RKO (cell line): ENCODE results near the gene NUP214.
"Not testable (repeated sequence)": the region's sequence is repeated elsewhere in the genome, so short reads cannot be mapped to it uniquely, and the experiment has no call there.

Source experiments
- DNase-seq: peaks from one replicate; pipeline ENCODE4 v3.0.0-alpha.2; 2016; ENCODE audit warnings: low spot score

The NUP214 gene

DNA sequence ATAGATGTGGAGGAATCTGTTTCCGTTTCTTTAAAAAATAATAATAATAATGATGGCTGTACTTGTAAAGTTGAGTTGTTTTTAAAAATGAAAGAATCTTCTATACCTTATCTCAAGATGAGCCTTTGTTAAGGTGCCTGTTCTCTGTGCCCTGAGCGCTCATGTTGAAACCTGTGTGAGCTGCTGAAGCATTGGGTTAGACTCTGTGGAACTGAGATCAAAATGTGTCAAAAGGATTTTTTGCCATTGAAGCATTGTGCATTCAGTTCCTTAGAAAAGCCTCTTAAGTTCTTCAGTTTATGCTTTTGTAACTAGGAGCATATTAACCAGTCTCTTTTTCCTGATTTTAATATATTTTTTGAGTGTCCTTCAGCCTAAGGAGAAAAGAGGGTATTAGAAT lies 67.7 kb downstream of the NUP214 start:
- no peak for DNase-seq

DNA sequence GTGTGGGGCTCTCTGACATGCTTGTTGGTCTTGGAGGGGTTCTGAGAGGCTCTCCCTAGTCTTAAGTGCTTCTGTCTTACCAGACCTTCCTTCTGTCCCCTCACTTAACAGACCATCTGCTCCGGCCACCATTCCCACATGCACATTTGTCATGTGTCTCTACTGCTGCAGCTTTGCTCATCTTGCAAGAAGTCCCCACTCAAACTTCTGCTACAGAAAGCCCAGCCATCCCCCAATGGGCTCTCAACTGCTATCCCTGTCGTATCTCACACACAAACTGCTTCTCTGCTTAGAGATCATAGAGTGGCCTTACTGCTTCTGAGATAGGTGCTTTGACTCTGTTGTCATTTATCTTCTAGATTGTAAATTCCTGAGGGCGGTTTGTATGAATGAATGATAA lies 69.4 kb downstream of the NUP214 start:
- no peak for DNase-seq

DNA sequence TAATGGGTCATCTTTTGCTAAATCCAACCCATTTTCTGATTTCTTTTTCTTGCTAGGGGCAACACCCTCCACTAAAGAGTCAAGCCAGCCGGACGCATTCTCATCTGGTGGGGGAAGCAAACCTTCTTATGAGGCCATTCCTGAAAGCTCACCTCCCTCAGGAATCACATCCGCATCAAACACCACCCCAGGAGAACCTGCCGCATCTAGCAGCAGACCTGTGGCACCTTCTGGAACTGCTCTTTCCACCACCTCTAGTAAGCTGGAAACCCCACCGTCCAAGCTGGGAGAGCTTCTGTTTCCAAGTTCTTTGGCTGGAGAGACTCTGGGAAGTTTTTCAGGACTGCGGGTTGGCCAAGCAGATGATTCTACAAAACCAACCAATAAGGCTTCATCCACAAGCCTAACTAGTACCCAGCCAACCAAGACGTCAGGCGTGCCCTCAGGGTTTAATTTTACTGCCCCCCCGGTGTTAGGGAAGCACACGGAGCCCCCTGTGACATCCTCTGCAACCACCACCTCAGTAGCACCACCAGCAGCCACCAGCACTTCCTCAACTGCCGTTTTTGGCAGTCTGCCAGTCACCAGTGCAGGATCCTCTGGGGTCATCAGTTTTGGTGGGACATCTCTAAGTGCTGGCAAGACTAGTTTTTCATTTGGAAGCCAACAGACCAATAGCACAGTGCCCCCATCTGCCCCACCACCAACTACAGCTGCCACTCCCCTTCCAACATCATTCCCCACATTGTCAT lies 72.0 kb downstream of the NUP214 start:
- no peak for DNase-seq

DNA sequence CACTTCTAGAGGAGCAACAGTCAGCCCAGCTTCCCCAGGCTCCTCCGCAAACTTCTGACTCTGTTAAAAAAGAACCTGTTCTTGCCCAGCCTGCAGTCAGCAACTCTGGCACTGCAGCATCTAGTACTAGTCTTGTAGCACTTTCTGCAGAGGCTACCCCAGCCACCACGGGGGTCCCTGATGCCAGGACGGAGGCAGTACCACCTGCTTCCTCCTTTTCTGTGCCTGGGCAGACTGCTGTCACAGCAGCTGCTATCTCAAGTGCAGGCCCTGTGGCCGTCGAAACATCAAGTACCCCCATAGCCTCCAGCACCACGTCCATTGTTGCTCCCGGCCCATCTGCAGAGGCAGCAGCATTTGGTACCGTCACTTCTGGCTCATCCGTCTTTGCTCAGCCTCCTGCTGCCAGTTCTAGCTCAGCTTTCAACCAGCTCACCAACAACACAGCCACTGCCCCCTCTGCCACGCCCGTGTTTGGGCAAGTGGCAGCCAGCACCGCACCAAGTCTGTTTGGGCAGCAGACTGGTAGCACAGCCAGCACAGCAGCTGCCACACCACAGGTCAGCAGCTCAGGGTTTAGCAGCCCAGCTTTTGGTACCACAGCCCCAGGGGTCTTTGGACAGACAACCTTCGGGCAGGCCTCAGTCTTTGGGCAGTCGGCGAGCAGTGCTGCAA lies 72.8 kb downstream of the NUP214 start:
- DNase-seq: no peak

DNA sequence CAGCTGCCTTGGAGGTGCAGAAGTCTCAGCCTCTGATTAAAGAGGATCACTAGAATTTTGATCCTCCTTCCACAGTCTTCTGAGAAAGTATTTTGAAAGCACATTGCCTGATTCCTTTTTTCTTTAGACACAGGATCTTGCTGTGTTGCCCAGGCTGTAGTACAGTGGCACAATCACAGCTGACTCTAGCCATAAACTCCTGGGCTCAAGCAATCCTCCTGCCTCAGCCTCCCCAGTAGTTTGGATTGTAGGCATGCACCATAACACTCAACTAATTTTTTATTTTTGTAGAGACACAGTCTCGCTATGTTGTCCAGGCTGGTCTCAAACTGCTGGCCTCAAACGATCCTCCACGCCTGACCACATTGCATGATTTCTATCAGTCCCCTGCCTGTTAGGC lies 76.5 kb downstream of the NUP214 start:
- no peak for DNase-seq

DNA sequence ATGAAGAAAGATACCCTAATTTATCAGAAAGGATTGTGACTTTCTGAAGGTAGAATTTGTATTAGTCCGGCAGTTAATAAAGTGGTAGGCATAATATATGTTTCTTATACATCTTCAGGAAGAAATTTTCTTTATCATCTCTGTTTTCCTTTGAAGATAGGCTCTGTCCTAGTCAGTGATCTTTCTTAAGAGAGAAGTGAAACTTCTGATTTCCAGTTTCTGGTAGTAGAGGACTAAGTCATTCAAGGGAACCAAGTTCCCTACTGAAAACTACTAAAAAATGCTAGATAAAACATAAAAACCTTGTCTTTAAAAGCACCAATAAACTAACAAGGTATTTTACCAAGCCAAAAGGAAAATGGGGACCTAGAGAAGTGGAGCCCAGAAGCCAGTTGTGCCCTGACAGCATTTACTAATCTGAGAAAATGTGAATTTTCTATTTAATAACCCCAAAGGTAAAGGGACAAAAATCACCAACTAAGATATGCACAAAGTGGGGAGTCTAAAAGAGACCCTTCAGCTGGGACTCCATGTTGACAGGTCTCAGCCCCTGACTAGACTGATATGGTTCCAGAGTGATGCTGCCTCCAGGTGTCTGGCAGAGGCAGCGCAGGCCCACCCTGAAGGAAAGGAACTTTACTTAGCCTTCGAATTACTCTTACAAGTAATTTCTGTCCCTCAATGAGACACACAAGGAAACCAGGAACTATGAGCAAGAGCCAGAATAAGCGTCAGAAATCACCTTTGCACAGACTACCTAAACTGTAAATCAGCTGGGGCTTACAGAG lies 78.2 kb downstream of the NUP214 start:
- DNase-seq: no peak

DNA sequence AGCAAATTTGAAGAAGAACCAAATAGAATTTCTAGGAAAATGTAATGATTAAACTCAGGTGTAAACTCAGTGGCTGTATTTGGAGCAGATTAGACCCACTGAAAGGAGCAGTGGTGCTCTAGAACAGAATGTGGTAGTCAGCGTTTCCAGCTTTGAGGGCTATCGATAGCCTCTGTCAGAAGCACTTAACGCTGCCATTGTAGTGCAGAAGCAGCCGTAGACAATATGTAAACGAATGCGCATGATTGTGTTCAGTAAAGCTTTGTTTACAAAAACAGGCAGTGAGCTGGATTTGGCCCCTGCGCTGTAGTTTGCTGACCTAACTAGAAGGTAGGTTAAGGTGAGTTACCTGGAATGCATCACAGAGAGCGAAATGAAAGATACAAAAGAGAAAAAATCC lies 78.9 kb downstream of the NUP214 start:
- DNase-seq: no peak

DNA sequence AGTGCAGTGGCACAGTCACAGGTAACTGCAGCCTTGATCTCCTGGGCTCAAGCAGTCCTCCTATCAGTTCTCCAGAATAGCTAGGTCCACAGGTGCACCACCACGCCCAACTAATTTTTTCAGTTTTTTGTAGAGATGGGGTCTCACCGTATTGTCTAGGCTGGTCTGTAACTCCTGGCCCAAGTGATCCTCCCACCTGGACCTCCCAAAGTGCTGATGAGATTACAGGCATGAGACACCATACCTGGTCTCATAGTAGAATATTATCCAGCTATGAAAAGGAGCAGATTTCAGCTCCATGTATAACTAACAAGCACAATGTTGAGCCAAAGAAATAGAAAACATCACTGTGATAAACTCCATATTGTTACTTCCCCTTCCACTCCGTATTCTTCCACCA lies 81.1 kb downstream of the NUP214 start:
- DNase-seq: no peak

DNA sequence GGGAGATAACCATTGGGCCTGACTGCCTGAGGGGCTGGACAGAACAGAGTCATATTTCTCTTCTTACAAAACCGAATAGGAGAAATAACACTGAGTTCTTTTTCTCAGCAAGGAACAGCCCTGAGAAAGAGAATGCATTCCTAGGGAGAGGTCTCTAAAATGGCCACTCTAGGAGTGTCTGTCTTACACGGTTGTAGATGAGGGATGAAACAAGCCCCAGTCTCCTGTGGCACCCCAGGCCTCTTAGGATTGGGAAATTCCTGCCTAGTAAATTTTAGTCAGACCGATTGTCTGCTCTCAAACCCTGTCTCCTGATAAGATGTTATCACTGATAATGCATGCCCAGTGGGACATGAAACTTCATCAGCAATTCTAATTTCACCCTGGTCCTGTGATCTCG lies 86.5 kb downstream of the NUP214 start:
- not testable (repeated sequence) for DNase-seq

DNA sequence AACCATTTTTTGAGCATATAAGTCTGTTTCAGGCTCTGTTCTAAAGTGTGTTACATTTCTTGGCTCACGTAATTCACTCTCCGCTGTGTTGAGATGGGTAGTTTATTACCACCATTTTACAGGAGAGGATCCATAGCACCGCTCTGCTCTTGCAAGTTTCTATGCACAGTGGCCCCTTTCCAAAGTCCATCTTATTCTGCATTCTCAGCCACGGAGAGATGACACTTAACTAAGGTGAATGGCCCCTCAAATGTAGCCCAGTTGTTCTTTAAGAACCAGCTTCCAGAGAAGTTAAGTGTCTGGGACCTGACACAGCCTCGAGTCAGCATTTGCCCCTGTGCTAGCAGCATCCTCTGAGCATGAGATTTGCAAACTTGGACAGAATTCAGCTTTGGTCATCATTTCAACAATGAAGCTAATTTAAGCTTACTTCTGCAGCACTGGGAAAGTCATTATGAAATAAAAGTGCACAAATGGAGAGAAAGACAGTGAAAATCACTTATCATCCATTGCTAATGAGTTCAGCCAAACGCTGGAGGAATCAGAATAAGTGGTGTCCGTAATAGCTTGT lies 89.0 kb downstream of the NUP214 start:
- DNase-seq: no peak

DNA sequence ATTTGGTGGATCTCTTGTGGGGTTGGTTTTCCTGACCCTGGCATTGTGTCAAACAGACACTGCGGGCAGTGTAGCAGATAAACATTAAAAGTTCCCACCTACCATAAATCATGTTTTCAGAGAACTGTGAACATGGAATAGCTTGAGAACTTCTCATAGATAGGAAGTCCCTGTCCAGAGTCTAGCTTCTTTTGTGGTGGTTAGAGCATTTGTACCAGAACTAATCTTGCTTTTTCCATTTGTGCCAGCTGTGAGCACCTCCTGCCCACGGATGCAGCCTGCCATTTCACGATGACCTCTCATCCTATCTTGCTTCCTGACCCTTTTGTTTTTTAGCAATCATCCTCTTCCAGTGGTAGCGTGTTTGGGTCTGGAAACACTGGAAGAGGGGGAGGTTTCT lies 89.5 kb downstream of the NUP214 start:
- DNase-seq: no peak

DNA sequence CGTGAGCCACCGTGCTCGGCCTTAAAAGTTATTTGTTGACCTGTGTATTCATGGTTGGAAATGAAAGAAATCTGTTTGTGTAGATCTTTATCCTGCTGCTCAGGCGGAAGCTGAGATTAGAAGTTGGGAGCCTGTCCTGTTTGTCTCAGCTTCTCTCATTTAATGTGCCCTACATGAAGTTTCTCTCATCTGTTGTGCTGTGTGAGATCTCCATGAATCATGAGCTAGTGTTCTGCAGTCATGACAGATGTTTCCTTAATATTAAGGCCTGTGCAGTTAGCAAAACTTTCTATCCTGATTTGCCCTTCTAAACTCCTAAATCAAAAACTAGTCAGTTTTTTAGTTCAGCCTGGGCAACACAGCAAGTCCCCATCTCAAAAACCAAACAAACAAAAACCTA lies 91.4 kb downstream of the NUP214 start:
- DNase-seq: no peak

DNA sequence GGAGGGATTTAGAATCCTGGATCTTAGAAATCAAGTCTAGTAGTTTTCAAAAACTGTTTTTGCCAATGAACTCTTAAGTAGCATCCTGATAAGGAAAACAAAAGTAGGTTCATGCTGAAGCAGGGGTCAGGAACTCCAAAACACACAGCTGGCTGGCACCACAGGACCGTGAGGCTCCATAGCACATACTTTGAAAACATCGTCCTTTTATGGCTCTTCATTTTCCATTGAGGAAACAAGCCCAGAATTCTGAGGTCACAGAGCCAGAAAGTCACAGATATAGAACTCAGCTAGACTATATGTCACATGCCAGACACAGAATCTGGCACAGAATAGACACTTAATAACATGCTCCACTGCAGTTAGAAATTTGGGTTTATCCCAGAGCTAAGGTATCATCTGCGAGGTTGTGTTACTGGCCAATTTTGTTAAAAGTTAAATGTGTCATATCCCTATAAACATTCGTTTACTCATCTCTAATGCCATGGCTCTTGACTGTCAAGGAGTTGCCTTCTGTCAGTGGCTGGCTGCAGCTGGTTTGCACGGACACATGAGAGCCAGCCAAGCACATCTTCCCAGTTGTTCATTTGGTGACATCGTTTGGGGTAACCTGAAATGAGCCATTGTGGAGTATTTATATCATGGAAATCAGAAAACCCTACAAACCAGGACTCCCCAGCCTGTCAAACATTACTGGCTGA lies 92.1 kb downstream of the NUP214 start:
- DNase-seq: no peak

DNA sequence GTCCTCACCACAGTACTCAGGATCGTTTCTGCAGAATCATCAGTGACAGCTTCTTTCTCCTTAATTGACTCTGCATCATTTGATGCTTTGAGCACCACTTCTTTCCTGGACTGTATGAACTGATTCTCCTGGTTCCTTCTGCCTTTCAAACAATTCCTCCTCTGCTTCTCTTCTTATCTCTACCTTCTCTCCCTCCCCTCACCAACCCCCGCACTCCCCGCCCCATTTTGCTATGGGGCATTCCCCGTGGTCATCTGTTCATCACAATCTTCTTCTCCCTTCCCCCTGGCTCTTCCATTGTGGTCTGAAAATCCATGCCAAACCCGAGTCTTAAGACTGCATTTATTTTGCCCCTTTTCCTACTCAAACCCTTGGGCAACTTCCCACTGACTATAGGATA lies 93.0 kb downstream of the NUP214 start:
- DNase-seq: no peak

DNA sequence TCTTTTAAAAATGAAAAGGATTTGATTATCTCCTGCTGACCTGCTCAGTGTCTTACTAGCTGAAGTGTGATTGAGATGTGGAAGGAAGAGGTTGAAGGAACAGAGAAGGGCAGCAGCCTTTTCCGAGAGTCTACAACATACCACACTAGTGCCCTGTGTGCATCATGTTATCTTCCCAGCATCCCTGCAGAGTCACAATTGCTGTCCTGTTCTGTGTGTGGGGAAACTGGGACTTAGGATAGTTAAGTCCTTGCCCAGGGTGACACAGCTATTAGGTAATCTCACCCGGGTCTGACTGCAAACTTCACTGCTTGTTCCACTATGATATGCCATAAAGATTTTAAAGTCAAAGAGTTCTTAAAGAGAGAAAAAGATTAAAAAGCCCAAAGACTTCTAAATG lies 95.1 kb downstream of the NUP214 start:
- DNase-seq: no peak

DNA sequence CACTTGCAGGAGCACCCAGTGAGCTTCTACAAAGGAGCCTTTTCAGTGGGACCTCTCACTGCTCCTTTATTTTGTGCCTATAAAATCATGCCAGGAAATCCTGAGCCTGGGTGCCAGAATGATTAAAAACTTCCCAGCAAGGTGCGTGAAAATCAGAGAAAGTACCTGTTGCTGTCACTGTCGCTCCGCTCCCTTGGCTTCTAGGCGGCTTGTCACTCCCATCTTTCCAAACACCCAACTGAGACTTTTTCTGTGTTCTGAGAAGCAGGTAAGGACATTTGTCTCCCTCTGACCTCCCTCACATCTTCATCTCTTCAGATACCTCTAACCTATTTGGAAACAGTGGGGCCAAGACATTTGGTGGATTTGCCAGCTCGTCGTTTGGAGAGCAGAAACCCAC lies 97.1 kb downstream of the NUP214 start:
- DNase-seq: no peak

DNA sequence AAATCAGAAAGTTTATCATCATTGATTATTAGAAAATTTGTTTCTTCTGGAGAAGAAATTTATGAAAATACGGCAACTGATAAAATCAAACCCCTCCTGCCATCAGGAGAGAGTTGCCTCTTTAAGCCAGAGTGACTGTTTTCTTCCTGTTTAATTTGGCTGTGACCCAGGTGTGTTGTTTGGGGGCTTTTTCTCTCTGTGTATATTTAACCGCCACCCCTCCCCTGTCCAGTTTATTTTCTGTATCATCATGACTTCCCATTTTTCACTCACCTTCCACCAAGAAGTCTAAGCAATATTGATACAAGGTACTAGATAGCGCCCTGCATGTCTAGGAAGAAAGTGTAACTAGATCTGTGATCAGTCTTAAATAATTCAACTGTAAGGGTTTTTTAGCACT lies 100.8 kb downstream of the NUP214 start:
- DNase-seq: no peak

DNA sequence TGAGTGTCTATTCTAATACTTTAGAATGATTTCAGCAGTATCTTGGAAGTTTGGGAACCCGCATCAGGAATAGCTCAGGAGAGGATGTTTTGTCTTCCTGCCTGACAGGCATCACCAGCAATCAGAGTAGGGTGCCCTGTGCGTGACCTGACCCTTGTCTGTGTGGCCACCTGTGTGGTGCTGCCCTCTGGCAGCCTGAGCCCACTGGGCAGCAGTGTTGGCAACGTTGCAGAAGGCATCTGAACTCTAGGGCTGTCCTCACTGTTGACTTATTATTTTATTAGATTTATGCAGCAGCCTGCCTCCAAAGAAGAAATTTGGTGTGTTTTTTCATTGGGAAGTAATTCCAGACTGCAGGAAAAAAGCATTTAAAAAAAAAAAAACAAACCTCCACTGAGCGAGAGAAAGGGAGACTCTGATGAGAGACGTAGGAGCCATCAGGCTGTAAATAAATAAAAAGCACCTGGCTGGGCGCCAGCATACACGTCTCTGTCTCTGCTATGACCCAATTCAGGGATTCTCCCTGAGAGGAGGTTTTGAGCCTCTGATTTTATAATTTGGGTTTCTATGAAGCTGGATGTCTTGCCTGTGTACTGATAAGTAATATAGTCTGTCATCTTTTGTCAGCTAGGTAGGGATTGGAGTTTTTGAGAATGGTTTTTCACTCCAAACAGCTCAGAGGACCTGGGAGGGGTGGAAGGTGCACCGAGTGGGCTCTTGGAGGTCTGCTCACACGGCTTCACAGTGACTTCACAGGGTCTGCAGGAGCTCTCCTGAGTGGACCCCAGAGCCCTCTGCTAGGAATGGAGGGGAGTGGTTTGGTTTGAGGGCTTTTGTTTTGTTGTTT lies 101.9 kb downstream of the NUP214 start:
- no peak for DNase-seq

DNA sequence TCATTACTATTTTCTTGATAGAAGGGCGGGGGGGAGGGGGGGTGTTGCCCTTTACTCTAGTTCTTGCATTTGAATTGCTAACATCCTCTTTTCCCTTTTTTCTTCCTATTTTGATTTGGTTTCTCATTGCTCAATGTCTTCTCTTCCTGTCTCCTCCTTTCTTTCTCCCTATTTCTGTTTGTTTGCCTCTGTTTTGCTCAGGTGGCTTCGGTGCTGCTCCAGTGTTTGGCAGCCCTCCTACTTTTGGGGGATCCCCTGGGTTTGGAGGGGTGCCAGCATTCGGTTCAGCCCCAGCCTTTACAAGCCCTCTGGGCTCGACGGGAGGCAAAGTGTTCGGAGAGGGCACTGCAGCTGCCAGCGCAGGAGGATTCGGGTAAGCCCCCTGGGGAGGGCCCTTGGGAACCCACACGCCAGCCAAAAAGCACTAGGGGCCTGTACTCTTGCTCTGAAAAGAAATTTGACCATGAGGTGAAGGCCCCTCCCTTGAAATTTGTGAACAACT lies 102.6 kb downstream of the NUP214 start:
- no peak for DNase-seq

DNA sequence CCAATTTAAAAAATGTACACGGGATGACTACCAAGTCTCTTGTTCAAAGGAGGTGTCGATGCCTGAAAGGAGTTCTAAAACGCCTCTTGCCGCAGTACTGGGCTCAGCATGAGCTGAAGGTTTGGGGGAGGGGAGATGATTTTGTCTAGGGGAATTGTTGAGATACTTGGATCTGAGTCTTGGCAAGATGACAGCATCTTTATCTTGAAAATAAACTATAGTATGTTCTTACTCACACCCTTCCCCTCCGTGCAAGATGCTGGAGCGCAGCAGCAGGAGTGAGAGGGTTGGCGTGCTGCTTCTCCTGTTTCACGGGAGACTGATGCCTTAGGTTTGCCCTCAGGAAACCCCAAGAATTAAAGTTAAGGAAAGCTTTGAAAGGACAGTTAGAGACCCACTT lies 103.6 kb downstream of the NUP214 start:
- no peak for DNase-seq

DNA sequence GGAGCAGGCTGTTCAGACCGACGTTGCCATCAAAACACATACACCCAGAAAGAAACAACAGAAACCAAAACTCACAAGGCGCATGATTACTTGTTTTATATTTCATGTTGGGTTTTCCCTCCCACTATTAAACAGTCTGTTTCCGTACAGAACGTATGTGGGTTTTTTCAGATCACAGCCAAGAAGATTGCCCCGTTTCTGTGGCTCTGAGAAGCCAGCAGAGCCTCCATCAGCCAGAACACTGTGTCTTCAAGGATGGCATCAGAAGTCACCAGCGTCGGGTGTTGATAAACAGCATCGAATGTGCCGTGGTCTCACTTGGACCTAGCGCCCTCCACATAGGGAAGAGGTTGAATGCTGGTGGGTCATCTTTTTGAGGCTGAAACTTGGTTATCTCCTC lies 108.2 kb downstream of the NUP214 start:
- no peak for DNase-seq
